PC-3 (cell line): ENCODE measurements around the gene HSPA9. TPM values are rescaled to one million over a fixed set of nuclear protein-coding genes. Genes with fewer than 3 reads are reported as not detected.

ENCODE experiments used
- ATAC-seq: fragments of 200-7000 bp; cut with Tn5 transposase; 2 replicates; pipeline ENCODE4 v1.9.1; 2020; ENCODE audit warnings: mild to moderate bottlenecking, moderate library complexity
- BruUV-seq: library from RNA; stranded (reverse); fragments of 400-500 nt; replicated peaks from 2 replicates; lab custom pipeline; 2021; lab: Mats Ljungman, UMichigan
- CTCF ChIA-PET: fragments of 300-600 bp; sonication (Branson Sonifier 250); formaldehyde crosslinking; loops from one replicate; lab custom pipeline; 2022; ENCODE audit warnings: antibody characterized with exemption; lab: Charles Lee
- POLR2A ChIA-PET: fragments of 300-600 bp; sonication (Branson Sonifier 250); formaldehyde crosslinking; loops from one replicate; lab custom pipeline; 2022; ENCODE audit warnings: antibody characterized with exemption; ENCODE audit not compliant: unreplicated experiment; lab: Charles Lee
- DNase-seq: peaks from one replicate; pipeline ENCODE4 v3.0.0-alpha.2; 2015
- H2AFZ ChIP-seq: fragments of 300-600 bp; sonication (generic); 2 replicates; pipeline ENCODE4 v1.6.0; 2016; ENCODE audit warnings: antibody characterized with exemption, low read length
- H3F3A ChIP-seq: fragments of 300-600 bp; sonication (generic); one replicate; pipeline ENCODE4 v1.6.0; 2017; ENCODE audit warnings: antibody characterized with exemption, low read length, control low read depth, mild to moderate bottlenecking; ENCODE audit not compliant: unreplicated experiment
- H3K27ac ChIP-seq: fragments of 300-600 bp; sonication (generic); 2 replicates; pipeline ENCODE4 v1.5.1; 2016; ENCODE audit warnings: mild to moderate bottlenecking, low read length
- H3K27me3 ChIP-seq: fragments of 300-600 bp; sonication (generic); 2 replicates; pipeline ENCODE4 v1.6.1; 2016; ENCODE audit warnings: low read length, mixed read lengths
- H3K36me3 ChIP-seq: fragments of 300-600 bp; sonication (generic); 2 replicates; pipeline ENCODE4 v1.6.1; 2016; ENCODE audit warnings: low read depth, mixed run types, low read length, mixed read lengths
- H3K4me1 ChIP-seq: fragments of 300-600 bp; sonication (generic); 2 replicates; pipeline ENCODE4 v1.5.1; 2016; ENCODE audit warnings: low read length; ENCODE audit not compliant: insufficient read depth
- H3K4me2 ChIP-seq: fragments of 300-600 bp; sonication (generic); 2 replicates; pipeline ENCODE4 v1.6.0; 2016; ENCODE audit warnings: low read length
- H3K4me3 ChIP-seq: fragments of 300-600 bp; sonication (generic); 2 replicates; pipeline ENCODE4 v1.5.1; 2016; ENCODE audit warnings: mild to moderate bottlenecking, low read length, mixed read lengths
- H3K79me2 ChIP-seq: fragments of 300-600 bp; sonication (generic); 2 replicates; pipeline ENCODE4 v1.6.1; 2017; ENCODE audit warnings: low read length, mixed read lengths
- H3K9ac ChIP-seq: fragments of 300-600 bp; sonication (generic); 2 replicates; pipeline ENCODE4 v1.6.0; 2016; ENCODE audit warnings: mild to moderate bottlenecking, low read length
- H3K9me2 ChIP-seq: fragments of 300-600 bp; sonication (generic); replicated peaks from 2 replicates; pipeline ENCODE4 v1.6.1; 2016; ENCODE audit warnings: mixed run types, low read length, mixed read lengths
- H3K9me3 ChIP-seq: fragments of 300-600 bp; sonication (generic); 2 replicates; pipeline ENCODE4 v1.6.1; 2016; ENCODE audit warnings: low read length, mixed read lengths
- H4K20me1 ChIP-seq: fragments of 300-600 bp; sonication (generic); 2 replicates; pipeline ENCODE4 v1.6.1; 2016; ENCODE audit warnings: low read length, mixed read lengths
- EZH2 ChIP-seq: fragments of 300-600 bp; sonication (generic); IDR thresholded peaks from one replicate; pipeline ENCODE4 v1.6.1; 2017; ENCODE audit warnings: antibody characterized with exemption, mild to moderate bottlenecking, low read length; ENCODE audit not compliant: unreplicated experiment
- EZH2phosphoT487 ChIP-seq: fragments of 300-600 bp; sonication (generic); IDR thresholded peaks from 2 replicates; pipeline ENCODE4 v1.6.1; 2018; ENCODE audit warnings: mild to moderate bottlenecking, antibody characterized with exemption, low read length, borderline replicate concordance
- intact Hi-C: fragments of 100-400 bp; cut with micrococcal nuclease; formaldehyde crosslinking; loops from 2 replicates; pipeline ENCODE4 v1.9.0; 2023
- total RNA-seq: library from RNA; depleted of rRNA; stranded (reverse); fragments of >200 nt; gene quantifications from 2 replicates; pipeline ENCODE4 v1.2.3, GENCODE V29; 2014
- TF ChIP-seq, protein P1 (sequence below): fragments of 300-600 bp; sonication (generic); conservative IDR thresholded peaks from 2 replicates; pipeline ENCODE4 v1.5.1; 2017; ENCODE audit warnings: antibody characterized with exemption, low read depth, mild to moderate bottlenecking, low read length

The HSPA9 gene
- total RNA-seq, 1 experiment from 2014 or later = 432 TPM

DNA sequence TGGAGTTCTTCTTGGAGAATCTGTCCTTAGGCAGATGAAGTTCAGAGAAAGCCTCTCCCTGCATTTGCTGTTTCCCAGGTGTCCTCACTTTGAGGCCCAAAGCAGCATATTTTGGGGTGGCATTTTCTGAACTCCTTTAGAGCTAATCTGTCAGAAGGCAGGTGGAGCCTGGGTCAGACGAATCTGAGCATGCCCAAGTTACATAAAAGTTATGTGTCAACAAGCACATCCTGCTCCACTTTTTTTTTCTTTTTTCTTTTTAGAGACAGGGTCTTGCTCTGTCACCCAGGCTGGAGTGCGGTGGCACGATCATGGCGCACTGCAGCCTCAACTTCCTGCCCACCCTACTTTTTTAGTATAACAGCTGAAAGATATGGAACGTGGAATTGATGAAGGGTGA lies 41.3 kb upstream of the HSPA9 start:
- no peaks in the 10 kb centered on the region for H3K4me1 ChIP-seq
- ChIA-PET POLR2A (no interaction called here), CTCF (no interaction called here)
- TF ChIP-seq, protein P1, sequence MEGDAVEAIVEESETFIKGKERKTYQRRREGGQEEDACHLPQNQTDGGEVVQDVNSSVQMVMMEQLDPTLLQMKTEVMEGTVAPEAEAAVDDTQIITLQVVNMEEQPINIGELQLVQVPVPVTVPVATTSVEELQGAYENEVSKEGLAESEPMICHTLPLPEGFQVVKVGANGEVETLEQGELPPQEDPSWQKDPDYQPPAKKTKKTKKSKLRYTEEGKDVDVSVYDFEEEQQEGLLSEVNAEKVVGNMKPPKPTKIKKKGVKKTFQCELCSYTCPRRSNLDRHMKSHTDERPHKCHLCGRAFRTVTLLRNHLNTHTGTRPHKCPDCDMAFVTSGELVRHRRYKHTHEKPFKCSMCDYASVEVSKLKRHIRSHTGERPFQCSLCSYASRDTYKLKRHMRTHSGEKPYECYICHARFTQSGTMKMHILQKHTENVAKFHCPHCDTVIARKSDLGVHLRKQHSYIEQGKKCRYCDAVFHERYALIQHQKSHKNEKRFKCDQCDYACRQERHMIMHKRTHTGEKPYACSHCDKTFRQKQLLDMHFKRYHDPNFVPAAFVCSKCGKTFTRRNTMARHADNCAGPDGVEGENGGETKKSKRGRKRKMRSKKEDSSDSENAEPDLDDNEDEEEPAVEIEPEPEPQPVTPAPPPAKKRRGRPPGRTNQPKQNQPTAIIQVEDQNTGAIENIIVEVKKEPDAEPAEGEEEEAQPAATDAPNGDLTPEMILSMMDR = no peak
- TF ChIP-seq EZH2 (no peak), EZH2phosphoT487 (no peak)
- no TSS peak for BruUV-seq
- no peak overlapping the region for H2AFZ ChIP-seq
- intact Hi-C loops = no loop called here
- no peaks in the 10 kb centered on the region for H3K36me3 ChIP-seq
- no peaks in the 10 kb centered on the region for H3K9me2 ChIP-seq
- DNase-seq (no peak), ATAC-seq (no peak)
- no peak overlapping the region for H3K9ac ChIP-seq
- H3K27me3 ChIP-seq = no peaks in the 10 kb centered on the region
- H3F3A ChIP-seq = no peaks in the 10 kb centered on the region
- H3K4me2 ChIP-seq = no peak overlapping the region
- H3K79me2 ChIP-seq = no peaks in the 10 kb centered on the region
- no peaks in the 10 kb centered on the region for H4K20me1 ChIP-seq
- H3K9me3 ChIP-seq = no peaks in the 10 kb centered on the region
- H3K27ac ChIP-seq = no peak overlapping the region
- H3K4me3 ChIP-seq = no peak overlapping the region

DNA sequence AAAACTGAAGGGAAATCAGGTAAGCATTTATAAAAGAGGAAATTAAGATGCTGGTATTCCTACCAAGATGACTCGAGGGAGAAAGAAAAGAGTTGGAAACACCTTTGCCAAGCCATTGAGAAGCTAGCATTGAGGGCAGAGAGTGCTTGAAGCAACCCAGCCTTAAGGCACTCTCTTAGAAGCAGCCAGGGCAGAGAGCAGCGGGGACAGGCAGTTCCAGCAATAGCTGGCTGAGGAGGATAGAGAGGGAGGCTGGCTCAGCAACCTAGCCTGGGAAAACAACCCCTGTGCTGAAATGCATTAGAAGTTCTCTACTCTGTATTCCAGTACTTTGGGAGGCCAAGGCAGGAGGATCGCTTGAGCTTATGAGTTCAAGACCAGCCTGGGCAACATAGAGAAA lies 40.3 kb upstream of the HSPA9 start:
- no peaks in the 10 kb centered on the region for H3K9me2 ChIP-seq
- H3K9me3 ChIP-seq = no peaks in the 10 kb centered on the region
- H4K20me1 ChIP-seq = no peaks in the 10 kb centered on the region
- ATAC-seq (no peak), DNase-seq (no peak)
- no peaks in the 10 kb centered on the region for H3K4me1 ChIP-seq
- H3K9ac ChIP-seq = no peak overlapping the region
- POLR2A ChIA-PET = interaction anchor here (0.5 kb wide), 1 partner anchor 824 kb away, joined by 3 read pairs; the partner anchor contains the start of gene DNAJC18
- no peaks in the 10 kb centered on the region for H3F3A ChIP-seq
- H3K4me2 ChIP-seq = no peak overlapping the region
- H3K4me3 ChIP-seq = no peak overlapping the region
- no peaks in the 10 kb centered on the region for H3K79me2 ChIP-seq
- no peak overlapping the region for H2AFZ ChIP-seq
- intact Hi-C loops = no loop called here
- no peak overlapping the region for H3K27ac ChIP-seq
- no peaks in the 10 kb centered on the region for H3K27me3 ChIP-seq
- BruUV-seq = no TSS peak
- CTCF ChIA-PET = no interaction called here
- TF ChIP-seq, protein P1 = no peak
- TF ChIP-seq EZH2phosphoT487 (no peak), EZH2 (no peak)
- no peaks in the 10 kb centered on the region for H3K36me3 ChIP-seq

DNA sequence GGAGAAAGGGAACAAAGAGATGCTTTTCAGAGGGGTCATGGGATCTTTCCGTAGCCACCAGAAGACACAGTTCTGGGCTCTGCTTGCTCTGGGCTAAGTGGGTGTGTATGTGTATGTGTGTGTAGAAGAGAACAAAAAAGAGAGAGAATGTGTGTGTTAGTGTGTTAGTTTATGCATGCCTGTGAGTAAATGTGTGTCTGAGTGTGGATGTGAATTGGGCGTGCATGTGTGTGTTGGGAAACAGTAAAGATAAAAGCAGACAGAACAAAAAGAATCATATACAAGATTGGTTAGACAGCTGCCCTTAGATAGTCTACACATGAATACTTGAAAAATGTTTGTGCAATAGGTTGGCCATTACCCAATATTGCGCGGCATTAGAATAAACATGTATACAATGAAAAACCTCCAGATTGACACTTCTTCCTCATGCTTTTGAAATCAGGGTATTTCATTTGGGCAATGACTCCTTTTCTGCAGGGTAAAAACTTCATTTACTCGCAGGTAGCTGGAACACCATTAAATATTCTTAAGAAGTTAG lies 36.5 kb upstream of the HSPA9 start:
- no peak overlapping the region for H3K4me2 ChIP-seq
- no peak overlapping the region for H3K4me3 ChIP-seq
- ChIA-PET CTCF (no interaction called here), POLR2A (no interaction called here)
- intact Hi-C loops = no loop called here
- no peak overlapping the region for H3K9ac ChIP-seq
- H3K9me3 ChIP-seq = no peaks in the 10 kb centered on the region
- H4K20me1 ChIP-seq = no peaks in the 10 kb centered on the region
- ATAC-seq (no peak), DNase-seq (no peak)
- H3K27ac ChIP-seq = no peak overlapping the region
- H3K9me2 ChIP-seq = no peaks in the 10 kb centered on the region
- peaks cover 13% of the 10 kb centered on the region for H3K4me1 ChIP-seq
- no peaks in the 10 kb centered on the region for H3F3A ChIP-seq
- TF ChIP-seq EZH2phosphoT487 (no peak), EZH2 (no peak)
- TF ChIP-seq, protein P1 = no peak
- no peak overlapping the region for H2AFZ ChIP-seq
- H3K27me3 ChIP-seq = no peaks in the 10 kb centered on the region
- no TSS peak for BruUV-seq
- H3K79me2 ChIP-seq = no peaks in the 10 kb centered on the region
- H3K36me3 ChIP-seq = no peaks in the 10 kb centered on the region
